NCI-H446 treated with DMSO at 0.1 percent for 48 hours (cell line): ENCODE measurements around the gene HS3ST4.

Source experiments
- DNase-seq: peaks from one replicate; lab custom pipeline; 2025; lab: John Stamatoyannopoulos, UW

HS3ST4 gene

GRCh38 chr16:25823891-25824290 is 132.1 kb downstream of the HS3ST4 start:
- DNase-seq, result no peak

- DNase-seq, result no peak
These were observed 135.9 kb downstream of the HS3ST4 start for GRCh38 chr16:25827709-25828108.

GRCh38 chr16:25828510-25828909 is 136.8 kb downstream of the HS3ST4 start:
- DNase-seq, result no peak

GRCh38 chr16:25832291-25832690 is 140.5 kb downstream of the HS3ST4 start:
- DNase-seq, result no peak

GRCh38 chr16:25834101-25834500 is 142.3 kb downstream of the HS3ST4 start:
- DNase-seq, result no peak

GRCh38 chr16:25835126-25835525 is 143.4 kb downstream of the HS3ST4 start:
- no peak for DNase-seq

GRCh38 chr16:25838724-25839186 is 147.0 kb downstream of the HS3ST4 start:
- DNase-seq, result peak; percentile 6

GRCh38 chr16:25841761-25842160 is 150.0 kb downstream of the HS3ST4 start:
- DNase-seq, result peak; percentile 12

GRCh38 chr16:25845901-25846300 is 154.1 kb downstream of the HS3ST4 start:
- DNase-seq, result no peak

GRCh38 chr16:25854141-25854540 is 162.4 kb downstream of the HS3ST4 start:
- no peak for DNase-seq

- DNase-seq, result no peak
These were observed 163.3 kb downstream of the HS3ST4 start for GRCh38 chr16:25855063-25855462.

GRCh38 chr16:25855818-25856217 is 164.1 kb downstream of the HS3ST4 start:
- DNase-seq, result no peak

- no peak for DNase-seq
These were observed 167.9 kb downstream of the HS3ST4 start for GRCh38 chr16:25859645-25860044.

GRCh38 chr16:25867041-25867440 is 175.3 kb downstream of the HS3ST4 start:
- no peak for DNase-seq

GRCh38 chr16:25868106-25868505 is 176.3 kb downstream of the HS3ST4 start:
- no peak for DNase-seq

- DNase-seq, result no peak
These were observed 177.1 kb downstream of the HS3ST4 start for GRCh38 chr16:25868706-25869370.

- no peak for DNase-seq
These were observed 180.8 kb downstream of the HS3ST4 start for GRCh38 chr16:25872369-25873070.

GRCh38 chr16:25874196-25874595 is 182.4 kb downstream of the HS3ST4 start:
- no peak for DNase-seq

- no peak for DNase-seq
These were observed 184.3 kb downstream of the HS3ST4 start for GRCh38 chr16:25875956-25876598.

GRCh38 chr16:25877103-25877502 is 185.3 kb downstream of the HS3ST4 start:
- DNase-seq, result no peak

GRCh38 chr16:25886598-25886997 is 194.8 kb downstream of the HS3ST4 start:
- no peak for DNase-seq

- DNase-seq, result no peak
These were observed 197.1 kb downstream of the HS3ST4 start for GRCh38 chr16:25888868-25889267.

GRCh38 chr16:25893332-25893731 is 201.6 kb downstream of the HS3ST4 start:
- no peak for DNase-seq
